HepG2 (cell line): ENCODE results near the gene ADAMTS4. TPM values are rescaled to one million over a fixed set of nuclear protein-coding genes. Genes with fewer than 3 reads are reported as not detected.

Experiments
- AFF4 ChIP-seq: sonication (generic); formaldehyde crosslinking; IDR thresholded peaks from 2 replicates; pipeline ENCODE4 v1.4.0; 2020; ENCODE audit warnings: missing genetic modification reagents
- BORCS8-MEF2B ChIP-seq: sonication (generic); formaldehyde crosslinking; IDR thresholded peaks from 2 replicates; pipeline ENCODE4 v1.8.0; 2022; ENCODE audit warnings: mild to moderate bottlenecking, missing genetic modification reagents
- CEBPG ChIP-seq: IDR thresholded peaks from 2 replicates; pipeline ENCODE4 v1.6.1; 2016
- DZIP1 ChIP-seq: sonication (generic); formaldehyde crosslinking; IDR thresholded peaks from 2 replicates; pipeline ENCODE4 v1.5.0; 2020; ENCODE audit warnings: mild to moderate bottlenecking, missing genetic modification reagents
- GLI4 ChIP-seq: sonication (generic); formaldehyde crosslinking; IDR thresholded peaks from 2 replicates; pipeline ENCODE4 v1.5.1; 2020; ENCODE audit warnings: missing genetic modification reagents, mild to moderate bottlenecking, moderate library complexity, borderline replicate concordance
- JUNB ChIP-seq: sonication (generic); formaldehyde crosslinking; IDR thresholded peaks from 2 replicates; pipeline ENCODE4 v1.8.0; 2022; ENCODE audit warnings: missing genetic modification reagents, mild to moderate bottlenecking, borderline replicate concordance
- MED1 ChIP-seq: sonication (generic); formaldehyde crosslinking; IDR thresholded peaks from 2 replicates; pipeline ENCODE4 v1.4.0; 2020; ENCODE audit warnings: missing genetic modification reagents
- MED8 ChIP-seq: sonication (generic); formaldehyde crosslinking; IDR thresholded peaks from 2 replicates; pipeline ENCODE4 v1.8.1; 2023; ENCODE audit warnings: mild to moderate bottlenecking, missing genetic modification reagents; ENCODE audit not compliant: insufficient replicate concordance
- PATZ1 ChIP-seq: sonication (generic); formaldehyde crosslinking; IDR thresholded peaks from 2 replicates; pipeline ENCODE4 v1.4.0; 2020; ENCODE audit warnings: missing genetic modification reagents
- PHF8 ChIP-seq: sonication (generic); formaldehyde crosslinking; IDR thresholded peaks from 2 replicates; pipeline ENCODE4 v1.5.0; 2020; ENCODE audit warnings: missing genetic modification reagents
- POLR2AphosphoS5 ChIP-seq: IDR thresholded peaks from 2 replicates; pipeline ENCODE4 v1.6.1; 2012; ENCODE audit warnings: low read depth, low read length
- SIX1 ChIP-seq: sonication (generic); formaldehyde crosslinking; IDR thresholded peaks from 2 replicates; pipeline ENCODE4 v1.4.0; 2020; ENCODE audit warnings: missing genetic modification reagents, borderline replicate concordance
- U2AF1 ChIP-seq: fragments of 200-400 bp; formaldehyde crosslinking; optimal IDR thresholded peaks from 2 replicates; pipeline ENCODE3; 2017; ENCODE audit warnings: mild to moderate bottlenecking, low read depth, low read length
- YEATS4 ChIP-seq: sonication (generic); formaldehyde crosslinking; IDR thresholded peaks from 2 replicates; pipeline ENCODE4 v1.4.0; 2020; ENCODE audit warnings: missing genetic modification reagents, borderline replicate concordance
- ZMYM4 ChIP-seq: sonication (generic); formaldehyde crosslinking; IDR thresholded peaks from 2 replicates; pipeline ENCODE4 v1.8.1; 2023; ENCODE audit warnings: mild to moderate bottlenecking, missing genetic modification reagents
- ZNF18 ChIP-seq: sonication (generic); formaldehyde crosslinking; IDR thresholded peaks from 2 replicates; pipeline ENCODE4 v1.8.0; 2022; ENCODE audit warnings: mild to moderate bottlenecking, missing genetic modification reagents; ENCODE audit not compliant: insufficient replicate concordance
- ZNF784 ChIP-seq: sonication (generic); formaldehyde crosslinking; IDR thresholded peaks from 2 replicates; pipeline ENCODE4 v1.5.1; 2020; ENCODE audit warnings: missing genetic modification reagents, mild to moderate bottlenecking, borderline replicate concordance
- polyA plus RNA-seq, 8 experiments: library from polyadenylated mRNA; depleted of rRNA in 3 of 8; stranded (reverse) in 7 of 8; unstranded in 1 of 8; fragments of >200 nt; fragmentation: Illumina TruSeq in 4 of 8; extraction: Trizol in 4 of 8; gene quantifications; 2 replicates each; pipeline versions ENCODE4 v1.2.1 to v1.2.3, GENCODE V29; 2011 to 2016; ENCODE audit warnings: low read depth in 4 of 8, missing spikeins in 1 of 8, mixed read lengths in 1 of 8; ENCODE audit not compliant: insufficient read depth in 1 of 8
- total RNA-seq, 5 experiments: library from RNA; depleted of rRNA; stranded (reverse); fragments of >200 nt; fragmentation: Illumina TruSeq; extraction: Trizol; gene quantifications; 2 replicates each; pipeline ENCODE4 v1.2.3, GENCODE V29; 2016; ENCODE audit warnings: low read depth in 1 of 5

The ADAMTS4 gene
- total and polyA plus RNA-seq, 2 of the 13 experiments (the other 11 are each of a cell fraction or from before 2014, with no cell fraction given): 0.51 to 1.7 TPM

GRCh38 chr1:161222175-161223019 lies 23.5 kb upstream of the ADAMTS4 start (continued):
- TF ChIP-seq AFF4 (CRISPR knock-in tag): peak; percentile 77; the same call in 1 of the 2 replicates
- TF ChIP-seq MED8: peak; percentile 44
- TF ChIP-seq PHF8 (CRISPR knock-in tag): peak; percentile 35; the same call in 1 of the 2 replicates
- TF ChIP-seq DZIP1 (CRISPR knock-in tag): no peak
- TF ChIP-seq ZMYM4 (CRISPR knock-in tag): peak; percentile 20
- 0 out of 2 replicates have a peak, but pooled peaks have one; percentile 1 for TF ChIP-seq PATZ1
- TF ChIP-seq POLR2AphosphoS5: peak; percentile 51
- no peak for TF ChIP-seq ZNF784 (CRISPR knock-in tag)
- no peak for TF ChIP-seq GLI4 (CRISPR knock-in tag)
- peak; percentile 40 for TF ChIP-seq YEATS4
- no peak for TF ChIP-seq SIX1 (CRISPR knock-in tag)
- peak; percentile 8 for TF ChIP-seq ZNF18 (CRISPR knock-in tag)
- no peak for TF ChIP-seq U2AF1
- peak; percentile 20; the same call in 1 of the 2 replicates for TF ChIP-seq JUNB (CRISPR knock-in tag)
- TF ChIP-seq MED1: peak; percentile 9; the same call in 1 of the 2 replicates
- no peak for TF ChIP-seq CEBPG (CRISPR knock-in tag)
- no peak for TF ChIP-seq BORCS8-MEF2B (CRISPR knock-in tag)
